Measurements from ENCODE around the gene LMX1A. TPM values are rescaled to one million over a fixed set of nuclear protein-coding genes. Genes with fewer than 3 reads are reported as not detected.

LMX1A gene
- total RNA-seq, 1 donor from 2014 or later, result not detected

DNA sequence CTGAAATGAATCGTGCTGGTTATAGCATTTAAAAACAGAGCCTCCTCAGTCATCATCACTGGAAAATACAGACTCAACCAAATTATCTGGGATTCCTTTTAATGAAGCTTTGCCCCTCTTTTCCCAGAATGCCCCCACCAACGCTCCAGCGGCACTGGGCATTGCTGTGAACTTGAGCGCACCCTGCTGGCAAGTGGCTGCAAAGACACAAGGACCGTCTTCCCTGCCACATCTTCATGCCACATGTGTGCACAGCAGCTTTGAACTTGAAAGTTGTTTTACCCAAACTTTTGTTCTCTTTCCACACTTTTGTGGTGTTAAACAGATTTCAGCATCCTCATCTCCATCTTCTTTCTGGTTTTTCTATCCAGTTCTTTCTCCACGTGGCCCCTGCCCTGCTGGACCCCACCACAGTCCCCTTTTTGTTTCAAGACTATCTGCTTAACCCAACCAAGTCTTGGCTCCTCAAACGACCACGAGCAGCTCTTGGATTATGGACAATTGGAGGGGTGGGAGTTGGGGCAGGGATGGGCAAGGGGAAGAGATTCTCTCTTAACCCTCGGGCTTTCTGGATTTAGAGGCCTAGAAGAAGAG is 12.8 kb upstream of the LMX1A start:
- H3K36me3 Mint-ChIP-seq (ENCODE audit: unreplicated experiment), result no peaks in the 10 kb centered on the region
- no peak overlapping the region for H3K4me3 Mint-ChIP-seq (ENCODE audit: unreplicated experiment)
- H3K27me3 Mint-ChIP-seq (ENCODE audit: unreplicated experiment), result peaks cover 1% of the 10 kb centered on the region
- peaks cover 1% of the 10 kb centered on the region for H3K9me3 Mint-ChIP-seq (ENCODE audit: unreplicated experiment)
- H3K4me1 Mint-ChIP-seq (ENCODE audit: low read depth, unreplicated experiment), result no peaks in the 10 kb centered on the region
- no peak overlapping the region for H3K27ac Mint-ChIP-seq (ENCODE audit: unreplicated experiment)
- TF ChIP-seq, protein P1, sequence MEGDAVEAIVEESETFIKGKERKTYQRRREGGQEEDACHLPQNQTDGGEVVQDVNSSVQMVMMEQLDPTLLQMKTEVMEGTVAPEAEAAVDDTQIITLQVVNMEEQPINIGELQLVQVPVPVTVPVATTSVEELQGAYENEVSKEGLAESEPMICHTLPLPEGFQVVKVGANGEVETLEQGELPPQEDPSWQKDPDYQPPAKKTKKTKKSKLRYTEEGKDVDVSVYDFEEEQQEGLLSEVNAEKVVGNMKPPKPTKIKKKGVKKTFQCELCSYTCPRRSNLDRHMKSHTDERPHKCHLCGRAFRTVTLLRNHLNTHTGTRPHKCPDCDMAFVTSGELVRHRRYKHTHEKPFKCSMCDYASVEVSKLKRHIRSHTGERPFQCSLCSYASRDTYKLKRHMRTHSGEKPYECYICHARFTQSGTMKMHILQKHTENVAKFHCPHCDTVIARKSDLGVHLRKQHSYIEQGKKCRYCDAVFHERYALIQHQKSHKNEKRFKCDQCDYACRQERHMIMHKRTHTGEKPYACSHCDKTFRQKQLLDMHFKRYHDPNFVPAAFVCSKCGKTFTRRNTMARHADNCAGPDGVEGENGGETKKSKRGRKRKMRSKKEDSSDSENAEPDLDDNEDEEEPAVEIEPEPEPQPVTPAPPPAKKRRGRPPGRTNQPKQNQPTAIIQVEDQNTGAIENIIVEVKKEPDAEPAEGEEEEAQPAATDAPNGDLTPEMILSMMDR (IDR thresholded peaks at IDR 0.05; ENCODE audit: partially characterized antibody, unreplicated experiment), result peak; percentile 92
- peak; percentile 83 for DNase-seq

- peaks cover 4% of the 10 kb centered on the region for H3K27me3 Mint-ChIP-seq (ENCODE audit: unreplicated experiment)
- no peak overlapping the region for H3K4me3 Mint-ChIP-seq (ENCODE audit: unreplicated experiment)
- peak; percentile 93 for DNase-seq
- TF ChIP-seq, protein P1 (IDR thresholded peaks at IDR 0.05; ENCODE audit: partially characterized antibody, unreplicated experiment), result peak; percentile 97
- H3K9me3 Mint-ChIP-seq (ENCODE audit: unreplicated experiment), result peaks cover 1% of the 10 kb centered on the region
- no peaks in the 10 kb centered on the region for H3K36me3 Mint-ChIP-seq (ENCODE audit: unreplicated experiment)
- no peak overlapping the region for H3K27ac Mint-ChIP-seq (ENCODE audit: unreplicated experiment)
- H3K4me1 Mint-ChIP-seq (ENCODE audit: low read depth, unreplicated experiment), result no peaks in the 10 kb centered on the region
Measured at GRCh38 chr1:165367375-165367993, 11.0 kb upstream of the LMX1A start.

DNA sequence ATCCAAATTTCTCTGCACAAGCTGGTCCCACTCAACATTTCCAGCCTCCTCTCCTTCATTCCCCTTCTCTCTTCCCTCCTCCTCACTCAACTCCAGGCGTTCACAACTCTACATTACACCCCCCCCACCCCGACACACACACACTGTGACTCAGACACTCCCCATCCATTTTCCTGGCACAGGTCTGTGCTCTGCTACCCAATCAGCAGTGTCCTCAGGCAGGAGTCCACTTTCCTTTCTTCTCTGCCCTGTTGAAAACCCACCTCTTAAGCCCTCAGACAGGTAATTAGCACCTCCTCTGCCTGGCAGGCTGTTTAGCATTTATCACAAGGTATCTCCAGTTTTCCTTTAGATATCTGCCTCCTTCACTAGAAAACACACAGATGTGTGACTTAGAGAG is 8.8 kb upstream of the LMX1A start:
- H3K9me3 Mint-ChIP-seq (ENCODE audit: unreplicated experiment), result peaks cover 1% of the 10 kb centered on the region
- no peaks in the 10 kb centered on the region for H3K36me3 Mint-ChIP-seq (ENCODE audit: unreplicated experiment)
- no peak overlapping the region for H3K27ac Mint-ChIP-seq (ENCODE audit: unreplicated experiment)
- TF ChIP-seq, protein P1 (IDR thresholded peaks at IDR 0.05; ENCODE audit: partially characterized antibody, unreplicated experiment), result no peak
- H3K27me3 Mint-ChIP-seq (ENCODE audit: unreplicated experiment), result peaks cover 4% of the 10 kb centered on the region
- no peak overlapping the region for H3K4me3 Mint-ChIP-seq (ENCODE audit: unreplicated experiment)
- DNase-seq, result no peak
- no peaks in the 10 kb centered on the region for H3K4me1 Mint-ChIP-seq (ENCODE audit: low read depth, unreplicated experiment)

- H3K4me1 Mint-ChIP-seq (ENCODE audit: low read depth, unreplicated experiment), result no peaks in the 10 kb centered on the region
- H3K4me3 Mint-ChIP-seq (ENCODE audit: unreplicated experiment), result no peak overlapping the region
- no peaks in the 10 kb centered on the region for H3K36me3 Mint-ChIP-seq (ENCODE audit: unreplicated experiment)
- no peak for DNase-seq
- peaks cover 3% of the 10 kb centered on the region for H3K27me3 Mint-ChIP-seq (ENCODE audit: unreplicated experiment)
- H3K27ac Mint-ChIP-seq (ENCODE audit: unreplicated experiment), result no peak overlapping the region
- TF ChIP-seq, protein P1 (IDR thresholded peaks at IDR 0.05; ENCODE audit: partially characterized antibody, unreplicated experiment), result no peak
- peaks cover 1% of the 10 kb centered on the region for H3K9me3 Mint-ChIP-seq (ENCODE audit: unreplicated experiment)
Measured at GRCh38 chr1:165364568-165365133, 8.1 kb upstream of the LMX1A start.

DNA sequence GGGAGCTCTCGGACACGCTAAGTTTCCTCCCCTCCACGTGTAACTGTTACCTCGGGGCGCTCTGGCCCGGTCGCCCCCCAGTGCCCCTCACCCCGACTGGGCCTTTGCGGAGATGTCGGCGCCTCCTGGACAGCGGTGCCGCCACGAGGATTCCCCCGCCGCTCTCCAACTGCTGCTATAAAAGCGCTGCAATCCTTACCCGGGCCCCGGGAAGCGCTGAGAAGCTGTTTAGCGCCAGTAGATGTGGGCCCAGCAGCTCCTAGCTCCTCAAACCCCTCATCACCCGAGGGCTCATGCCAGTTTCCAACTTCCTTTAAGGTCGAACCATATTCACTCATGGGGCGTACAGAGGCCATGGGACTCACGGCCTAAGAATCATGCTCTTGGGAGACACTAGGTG is 361 bp upstream of the LMX1A start:
- Mint-ChIP-seq H3K27me3 (ENCODE audit: unreplicated experiment) (peaks cover 24% of the 10 kb centered on the region), H3K4me3 (ENCODE audit: unreplicated experiment) (peak overlapping the region; percentile 80), H3K36me3 (ENCODE audit: unreplicated experiment) (no peaks in the 10 kb centered on the region), H3K9me3 (ENCODE audit: unreplicated experiment) (peaks cover 8% of the 10 kb centered on the region), H3K4me1 (ENCODE audit: low read depth, unreplicated experiment) (peaks cover 20% of the 10 kb centered on the region), H3K27ac (ENCODE audit: unreplicated experiment) (no peak overlapping the region)
- TF ChIP-seq, protein P1 (IDR thresholded peaks at IDR 0.05; ENCODE audit: partially characterized antibody, unreplicated experiment), result no peak
- DNase-seq, result peak; percentile 30

Data from glutamatergic neuron (in vitro differentiated cells).